ENCODE measurements around the gene UBR3. TPM values are rescaled to one million over a fixed set of nuclear protein-coding genes. Genes with fewer than 3 reads are reported as not detected.

Gene UBR3
- total RNA-seq, 1 donor from 2014 or later = 109 TPM

- ATAC-seq = no peak
- no peak for DNase-seq (ENCODE audit: missing footprints)
- intact Hi-C loops (cut with DNase I) = no loop called here
Measured at GRCh38 chr2:170019060-170019805, 192.0 kb downstream of the UBR3 start.

- no peak for ATAC-seq
- no peak for DNase-seq (ENCODE audit: missing footprints)
- intact Hi-C loops (cut with DNase I) = no loop called here
Measured at GRCh38 chr2:170020777-170021176, 193.5 kb downstream of the UBR3 start.

- intact Hi-C loops (cut with DNase I) = no loop called here
- DNase-seq (ENCODE audit: missing footprints) (no peak), ATAC-seq (no peak)
Measured at GRCh38 chr2:170022692-170023091, 195.4 kb downstream of the UBR3 start.

GRCh38 chr2:170024721-170025120 lies 197.5 kb downstream of the UBR3 start:
- intact Hi-C loops (cut with DNase I) = no loop called here
- ATAC-seq (no peak), DNase-seq (ENCODE audit: missing footprints) (no peak)

GRCh38 chr2:170025223-170025622 lies 198.0 kb downstream of the UBR3 start:
- no peak for DNase-seq (ENCODE audit: missing footprints)
- ATAC-seq = no peak

GRCh38 chr2:170026361-170026760 lies 199.1 kb downstream of the UBR3 start:
- no peak for ATAC-seq
- no peak for DNase-seq (ENCODE audit: missing footprints)
- intact Hi-C loops (cut with DNase I) = no loop called here

More at GRCh38 chr2:170025223-170025622, 198.0 kb downstream of the UBR3 start:
- intact Hi-C loops (cut with DNase I) = no loop called here

GRCh38 chr2:170029551-170029950 lies 202.3 kb downstream of the UBR3 start:
- intact Hi-C loops (cut with DNase I) = no loop called here
- DNase-seq (ENCODE audit: missing footprints) (no peak), ATAC-seq (no peak)

- DNase-seq (ENCODE audit: missing footprints) = no peak
- ATAC-seq = no peak
- intact Hi-C loops (cut with DNase I) = no loop called here
Measured at GRCh38 chr2:170030040-170030439, 202.8 kb downstream of the UBR3 start.

GRCh38 chr2:170031288-170031687 lies 204.0 kb downstream of the UBR3 start:
- intact Hi-C loops (cut with DNase I) = no loop called here
- no peak for DNase-seq (ENCODE audit: missing footprints)
- no peak for ATAC-seq

GRCh38 chr2:170034596-170034995 lies 207.3 kb downstream of the UBR3 start:
- ATAC-seq (no peak), DNase-seq (ENCODE audit: missing footprints) (no peak)
- intact Hi-C loops (cut with DNase I) = no loop called here

GRCh38 chr2:170038734-170039133 lies 211.5 kb downstream of the UBR3 start:
- no peak for DNase-seq (ENCODE audit: missing footprints)
- no peak for ATAC-seq
- intact Hi-C loops (cut with DNase I) = no loop called here

- DNase-seq (ENCODE audit: missing footprints) (no peak), ATAC-seq (no peak)
- intact Hi-C loops (cut with DNase I) = no loop called here
Measured at GRCh38 chr2:170039401-170040172, 212.3 kb downstream of the UBR3 start.

- no peak for ATAC-seq
- no peak for DNase-seq (ENCODE audit: missing footprints)
- intact Hi-C loops (cut with DNase I) = no loop called here
Measured at GRCh38 chr2:170044751-170045478, 217.7 kb downstream of the UBR3 start.

GRCh38 chr2:170047331-170048065 lies 220.2 kb downstream of the UBR3 start:
- no peak for DNase-seq (ENCODE audit: missing footprints)
- intact Hi-C loops (cut with DNase I) = no loop called here
- no peak for ATAC-seq

GRCh38 chr2:170052151-170052550 lies 224.9 kb downstream of the UBR3 start:
- no peak for DNase-seq (ENCODE audit: missing footprints)
- intact Hi-C loops (cut with DNase I) = no loop called here
- ATAC-seq = no peak

- intact Hi-C loops (cut with DNase I) = no loop called here
- DNase-seq (ENCODE audit: missing footprints) (no peak), ATAC-seq (no peak)
Measured at GRCh38 chr2:170054997-170055396, 227.7 kb downstream of the UBR3 start.

- intact Hi-C loops (cut with DNase I) = no loop called here
Measured at GRCh38 chr2:170056900-170057299, 229.6 kb downstream of the UBR3 start.

GRCh38 chr2:170063456-170064235 lies 236.4 kb downstream of the UBR3 start:
- no peak for ATAC-seq
- intact Hi-C loops (cut with DNase I) = no loop called here
- no peak for DNase-seq (ENCODE audit: missing footprints)

More at GRCh38 chr2:170056900-170057299, 229.6 kb downstream of the UBR3 start:
- DNase-seq (ENCODE audit: missing footprints) (no peak), ATAC-seq (no peak)
